ENCODE measurements around the gene REP15.

DNA sequence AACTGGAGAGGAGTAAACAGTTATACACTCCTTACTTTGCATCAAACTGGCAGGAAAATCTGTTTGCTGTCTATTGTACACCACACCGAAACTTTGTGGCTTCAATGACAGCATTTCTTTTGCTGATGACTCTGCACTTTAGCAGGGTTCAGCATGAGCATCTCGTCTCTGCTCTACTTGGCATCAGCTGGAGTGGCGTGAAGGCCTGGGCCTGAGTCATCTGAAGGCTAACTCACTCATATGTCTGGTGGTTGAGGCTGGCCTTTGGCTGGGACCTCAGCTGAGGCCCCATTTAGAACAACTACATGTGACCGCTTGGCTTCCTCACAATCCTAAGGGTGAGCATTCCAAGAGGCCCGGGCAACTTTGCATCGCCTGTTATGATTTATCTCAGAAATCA lies 28.7 kb upstream of the REP15 start:
- TF ChIP-seq, protein P1, sequence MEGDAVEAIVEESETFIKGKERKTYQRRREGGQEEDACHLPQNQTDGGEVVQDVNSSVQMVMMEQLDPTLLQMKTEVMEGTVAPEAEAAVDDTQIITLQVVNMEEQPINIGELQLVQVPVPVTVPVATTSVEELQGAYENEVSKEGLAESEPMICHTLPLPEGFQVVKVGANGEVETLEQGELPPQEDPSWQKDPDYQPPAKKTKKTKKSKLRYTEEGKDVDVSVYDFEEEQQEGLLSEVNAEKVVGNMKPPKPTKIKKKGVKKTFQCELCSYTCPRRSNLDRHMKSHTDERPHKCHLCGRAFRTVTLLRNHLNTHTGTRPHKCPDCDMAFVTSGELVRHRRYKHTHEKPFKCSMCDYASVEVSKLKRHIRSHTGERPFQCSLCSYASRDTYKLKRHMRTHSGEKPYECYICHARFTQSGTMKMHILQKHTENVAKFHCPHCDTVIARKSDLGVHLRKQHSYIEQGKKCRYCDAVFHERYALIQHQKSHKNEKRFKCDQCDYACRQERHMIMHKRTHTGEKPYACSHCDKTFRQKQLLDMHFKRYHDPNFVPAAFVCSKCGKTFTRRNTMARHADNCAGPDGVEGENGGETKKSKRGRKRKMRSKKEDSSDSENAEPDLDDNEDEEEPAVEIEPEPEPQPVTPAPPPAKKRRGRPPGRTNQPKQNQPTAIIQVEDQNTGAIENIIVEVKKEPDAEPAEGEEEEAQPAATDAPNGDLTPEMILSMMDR (IDR thresholded peaks at IDR 0.05): no peak
- no peak for TF ChIP-seq POLR2AphosphoS5 (IDR thresholded peaks at IDR 0.05)
- TF ChIP-seq EP300 (IDR thresholded peaks at IDR 0.05; ENCODE audit: low read depth): no peak
- no peak for TF ChIP-seq POLR2A (IDR thresholded peaks at IDR 0.05)

All from transverse colon (tissue), 4 donors.